Mesenchymal stem cell (in vitro differentiated cells and primary cell): Measurements from ENCODE around the gene CCDC27.
A peak's percentile ranks its signal among the peaks of the same experiment; 100 is the strongest.

ENCODE experiments used
- DNase-seq: peaks from one replicate; pipeline ENCODE4 v3.0.0-alpha.2; 2013
- H2AFZ ChIP-seq: one replicate; pipeline ENCODE4 v1.6.1; 2013; ENCODE audit warnings: low read depth, mild to moderate bottlenecking, control low read depth, inconsistent platforms, low read length, moderate library complexity
- H2AK5ac ChIP-seq: 2 replicates; pipeline ENCODE4 v1.6.1; 2013; ENCODE audit warnings: low read length, moderate library complexity, mild to moderate bottlenecking, inconsistent platforms; ENCODE audit not compliant: severe bottlenecking
- H2BK120ac ChIP-seq: one replicate; pipeline ENCODE4 v1.6.1; 2013; ENCODE audit warnings: low read depth, mild to moderate bottlenecking, inconsistent platforms, low read length, moderate library complexity
- H2BK12ac ChIP-seq, 2 experiments: one replicate each; pipeline ENCODE4 v1.6.1; 2013; ENCODE audit warnings: inconsistent platforms in 2 of 2, low read length in 2 of 2, mild to moderate bottlenecking in 2 of 2, moderate library complexity in 2 of 2, control low read depth in 1 of 2
- H2BK15ac ChIP-seq: one replicate; pipeline ENCODE4 v1.6.1; 2013; ENCODE audit warnings: mild to moderate bottlenecking, low read depth, inconsistent platforms; ENCODE audit not compliant: poor library complexity, severe bottlenecking
- H2BK5ac ChIP-seq: 2 replicates; pipeline ENCODE4 v1.6.1; 2013; ENCODE audit warnings: low read depth, mild to moderate bottlenecking, low read length, control low read depth, inconsistent platforms; ENCODE audit not compliant: poor library complexity, severe bottlenecking
- H3K14ac ChIP-seq, 2 experiments: one replicate each; pipeline ENCODE4 v1.6.1; 2013; ENCODE audit warnings: inconsistent platforms in 2 of 2, low read length in 2 of 2, control low read depth in 1 of 2, mild to moderate bottlenecking in 1 of 2, moderate library complexity in 1 of 2
- H3K18ac ChIP-seq, 2 experiments: one replicate each; pipeline ENCODE4 v1.6.1; 2013; ENCODE audit warnings: inconsistent platforms in 2 of 2, low read length in 2 of 2, control low read depth in 1 of 2, low read depth in 1 of 2, mild to moderate bottlenecking in 1 of 2
- H3K23ac ChIP-seq, 2 experiments: one replicate each; pipeline ENCODE4 v1.6.1; 2013; ENCODE audit warnings: inconsistent platforms in 2 of 2, low read length in 2 of 2, mild to moderate bottlenecking in 2 of 2, moderate library complexity in 2 of 2, control low read depth in 1 of 2
- H3K27ac ChIP-seq: 2 replicates; pipeline ENCODE4 v1.5.1; 2013; ENCODE audit warnings: mild to moderate bottlenecking, moderate library complexity, low read length, control low read depth, inconsistent platforms; ENCODE audit not compliant: poor library complexity, severe bottlenecking
- H3K27me3 ChIP-seq, 2 experiments: 2 replicates each; pipeline versions ENCODE4 v1.6.1 to v1.7.0; 2013; ENCODE audit warnings: low read length in 2 of 2, mild to moderate bottlenecking in 2 of 2, moderate library complexity in 2 of 2, control low read depth in 1 of 2, inconsistent platforms in 1 of 2; ENCODE audit not compliant: control insufficient read depth in 1 of 2, insufficient read depth in 1 of 2
- H3K36me3 ChIP-seq, 2 experiments: 2 replicates each; pipeline versions ENCODE4 v1.6.1 to v1.7.0; 2013; ENCODE audit warnings: low read length in 2 of 2, control low read depth in 1 of 2, inconsistent platforms in 1 of 2, low read depth in 1 of 2, mild to moderate bottlenecking in 1 of 2; ENCODE audit not compliant: insufficient read depth in 2 of 2, control insufficient read depth in 1 of 2
- H3K4ac ChIP-seq, 2 experiments: one replicate each; pipeline ENCODE4 v1.6.1; 2013; ENCODE audit warnings: inconsistent platforms in 2 of 2, low read length in 2 of 2, mild to moderate bottlenecking in 2 of 2, moderate library complexity in 2 of 2, control low read depth in 1 of 2, low read depth in 1 of 2
- H3K4me1 ChIP-seq: 2 replicates; pipeline ENCODE4 v1.6.1; 2013; ENCODE audit warnings: low read depth, low read length, control low read depth; ENCODE audit not compliant: control insufficient read depth, insufficient read depth
- H3K4me2 ChIP-seq: 2 replicates; pipeline ENCODE4 v1.6.1; 2013; ENCODE audit warnings: low read length, mild to moderate bottlenecking, inconsistent platforms; ENCODE audit not compliant: poor library complexity, severe bottlenecking
- H3K4me3 ChIP-seq, 2 experiments: 2 replicates each; pipeline versions ENCODE4 v1.5.1 to v1.7.0; 2013; ENCODE audit warnings: low read length in 2 of 2, mild to moderate bottlenecking in 2 of 2, control low read depth in 1 of 2, low read depth in 1 of 2; ENCODE audit not compliant: insufficient read depth in 1 of 2
- H3K79me1 ChIP-seq: replicated peaks from 2 replicates; pipeline ENCODE4 v1.6.1; 2013; ENCODE audit warnings: mild to moderate bottlenecking, control low read depth, low read length, inconsistent platforms; ENCODE audit not compliant: poor library complexity, severe bottlenecking
- H3K9ac ChIP-seq: 2 replicates; pipeline ENCODE4 v1.7.0; 2013; ENCODE audit warnings: mild to moderate bottlenecking, low read length, moderate library complexity
- H3K9me3 ChIP-seq: 2 replicates; pipeline ENCODE4 v1.7.0; 2013; ENCODE audit warnings: mild to moderate bottlenecking, low read length; ENCODE audit not compliant: control insufficient read depth
- H4K8ac ChIP-seq: one replicate; pipeline ENCODE4 v1.6.1; 2013; ENCODE audit warnings: inconsistent platforms, mild to moderate bottlenecking, low read length, moderate library complexity
- H4K91ac ChIP-seq: one replicate; pipeline ENCODE4 v1.6.1; 2013; ENCODE audit warnings: mild to moderate bottlenecking, low read length, inconsistent platforms
- WGBS: methylation state at CpG from one replicate; pipeline ENCODE4 v1.1.7; 2013; ENCODE audit warnings: mixed read lengths; 5-methylcytosine and 5-hydroxymethylcytosine counted together

CCDC27 gene

DNA sequence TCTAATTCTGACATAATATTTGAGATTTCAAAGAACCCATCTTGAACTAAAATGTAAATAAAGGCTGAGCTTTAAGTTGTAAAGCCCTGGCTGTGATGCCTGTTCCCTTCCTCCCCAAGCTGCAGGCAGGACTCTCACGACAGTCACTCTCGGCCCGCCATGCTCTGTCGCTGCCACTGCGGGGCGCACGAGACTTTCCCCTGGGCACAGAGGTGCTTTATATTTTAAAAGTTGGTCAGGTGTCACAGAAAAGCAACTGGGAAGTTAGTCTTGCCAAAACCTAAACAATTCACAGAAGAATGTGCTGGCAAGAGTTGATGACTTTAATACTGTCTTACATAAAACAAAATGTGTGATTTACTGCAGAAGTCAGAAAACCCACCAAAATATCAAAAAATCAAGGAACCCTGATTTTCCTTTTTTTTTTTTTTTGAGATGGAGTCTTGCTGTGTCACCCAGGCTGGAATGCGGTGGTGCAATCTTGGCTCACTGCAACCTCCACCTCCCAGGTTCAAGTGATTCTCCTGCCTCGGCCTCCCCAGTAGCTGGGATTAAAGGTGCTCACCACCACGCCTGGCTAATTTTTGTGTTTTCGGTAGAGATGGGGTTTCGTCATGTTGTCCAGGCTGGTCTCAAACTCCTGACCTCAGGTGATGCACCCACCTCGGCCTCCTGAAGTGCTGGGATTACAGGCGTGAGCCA, 33.4 kb downstream of the CCDC27 start:
- WGBS = 82% methylated on average over 13 of the region's 14 CpGs
- Histone ChIP-seq H3K4me2 (no peak overlapping the region), H3K4ac (no peak overlapping the region), H3K36me3 (peaks cover 84 to 91% of the 10 kb centered on the region in 2 experiments), H2BK12ac (no peak overlapping the region), H3K79me1 (peaks cover 50% of the 10 kb centered on the region), H3K4me3 (no peak overlapping the region), H4K8ac (no peak overlapping the region), H2AFZ (no peak overlapping the region), H2AK5ac (no peak overlapping the region), H2BK15ac (no peak overlapping the region), H3K9ac (no peak overlapping the region), H3K27ac (no peak overlapping the region), H3K4me1 (peaks cover 2% of the 10 kb centered on the region), H3K14ac (no peak overlapping the region), H3K9me3 (no peaks in the 10 kb centered on the region), H3K18ac (no peak overlapping the region), H2BK5ac (no peak overlapping the region), H3K27me3 (no peaks in the 10 kb centered on the region), H2BK120ac (no peak overlapping the region), H4K91ac (no peak overlapping the region), H3K23ac (no peak overlapping the region)
- DNase-seq = peak; percentile 14

DNA sequence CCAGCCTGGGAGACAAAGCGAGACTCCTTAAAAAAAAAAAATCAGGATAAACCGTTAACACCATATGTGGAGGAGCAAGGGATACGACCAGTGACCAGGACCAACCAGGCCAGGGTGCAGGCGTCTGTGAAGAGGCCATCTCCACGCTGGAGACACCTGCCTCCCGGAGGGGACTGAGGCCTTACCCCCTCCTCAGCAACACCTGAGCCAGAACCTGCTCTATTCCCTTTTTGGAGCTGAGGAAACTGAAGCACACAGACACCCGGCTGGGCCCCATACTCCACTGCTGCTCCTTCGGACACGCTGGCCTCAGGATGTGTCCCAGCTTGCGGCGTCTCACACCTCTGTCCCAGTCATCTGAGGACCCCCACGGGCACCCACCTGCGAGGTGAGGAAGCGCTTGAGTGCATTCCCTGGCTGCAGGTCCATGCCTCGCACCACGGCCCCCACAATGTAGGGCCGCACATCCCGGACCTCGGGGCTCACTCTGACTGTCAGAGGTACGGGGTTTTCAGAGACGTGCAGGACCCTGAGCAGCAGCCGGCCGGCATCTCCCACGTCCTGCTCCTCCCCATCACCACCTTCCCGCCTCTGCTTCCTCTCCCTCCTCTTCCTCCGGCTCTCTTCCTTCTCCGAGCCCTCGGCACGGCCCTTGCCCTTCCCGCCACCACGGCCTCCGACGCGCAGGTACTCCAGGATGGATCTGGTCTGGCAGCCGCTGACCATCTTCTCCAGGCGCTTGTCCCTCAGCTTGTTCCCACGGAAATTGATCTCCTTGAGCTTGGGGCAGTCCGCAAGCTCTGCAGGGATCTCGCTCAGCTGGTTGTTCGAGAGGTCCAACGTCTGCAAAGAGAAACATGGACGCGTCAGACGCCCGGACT, 34.5 kb downstream of the CCDC27 start:
- no peak for DNase-seq

DNA sequence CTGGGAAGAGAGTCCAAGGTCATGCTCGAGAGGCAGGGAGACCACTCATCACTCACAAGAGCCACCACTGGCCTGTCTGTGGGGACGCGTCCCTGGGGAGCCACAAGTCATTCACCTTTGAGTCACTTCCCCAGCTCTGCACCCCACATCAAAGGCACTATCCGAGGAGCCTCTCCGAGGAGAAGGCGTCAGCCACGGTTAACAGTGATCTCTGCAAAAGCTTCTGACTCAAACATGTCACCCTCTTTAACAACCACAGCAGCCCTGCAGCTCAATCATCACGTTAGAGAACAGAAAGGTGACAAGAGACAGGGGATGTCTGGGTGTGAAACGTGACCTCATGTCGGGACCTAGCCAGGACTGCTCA, 35.1 kb downstream of the CCDC27 start:
- no peak overlapping the region for H2AFZ ChIP-seq
- H3K9me3 ChIP-seq = no peaks in the 10 kb centered on the region
- H4K8ac ChIP-seq = no peak overlapping the region
- no peak overlapping the region for H4K91ac ChIP-seq
- DNase-seq = no peak
- H3K36me3 ChIP-seq = peaks cover 70 to 87% of the 10 kb centered on the region in 2 experiments
- H3K27me3 ChIP-seq = no peaks in the 10 kb centered on the region
- no peak overlapping the region for H3K27ac ChIP-seq
- no peak overlapping the region for H3K23ac ChIP-seq
- H3K4me2 ChIP-seq = no peak overlapping the region
- no peak overlapping the region for H3K9ac ChIP-seq
- H2BK15ac ChIP-seq = no peak overlapping the region
- no peak overlapping the region for H3K18ac ChIP-seq
- peaks cover 2% of the 10 kb centered on the region for H3K4me1 ChIP-seq
- 78% methylated on average over 8 of the region's 10 CpGs for WGBS
- H3K79me1 ChIP-seq = peaks cover 48% of the 10 kb centered on the region
- no peak overlapping the region for H2BK120ac ChIP-seq
- H3K4me3 ChIP-seq = no peak overlapping the region
- H2BK5ac ChIP-seq = no peak overlapping the region
- H2AK5ac ChIP-seq = no peak overlapping the region
- no peak overlapping the region for H3K14ac ChIP-seq
- no peak overlapping the region for H3K4ac ChIP-seq
- H2BK12ac ChIP-seq = no peak overlapping the region

More for the DNA sequence above, 34.5 kb downstream of the CCDC27 start:
- Histone ChIP-seq H3K23ac (no peak overlapping the region), H3K79me1 (peaks cover 50% of the 10 kb centered on the region), H3K4me1 (peaks cover 2% of the 10 kb centered on the region), H3K14ac (no peak overlapping the region), H3K27ac (no peak overlapping the region), H3K4ac (no peak overlapping the region), H3K27me3 (no peaks in the 10 kb centered on the region), H3K18ac (no peak overlapping the region), H3K4me2 (no peak overlapping the region), H4K91ac (no peak overlapping the region), H2AK5ac (no peak overlapping the region), H4K8ac (no peak overlapping the region), H3K36me3 (peaks cover 73 to 88% of the 10 kb centered on the region in 2 experiments), H3K9me3 (no peaks in the 10 kb centered on the region), H2BK12ac (no peak overlapping the region), H3K9ac (no peak overlapping the region), H3K4me3 (no peak overlapping the region), H2BK120ac (no peak overlapping the region), H2BK5ac (no peak overlapping the region), H2BK15ac (no peak overlapping the region), H2AFZ (no peak overlapping the region)
- WGBS = 97% methylated on average over 45 of the region's 45 CpGs
